Mucosa of stomach (tissue), 1 donor: ENCODE measurements around the gene CDC37L1.
"Not testable (repeated sequence)": the region's sequence is repeated elsewhere in the genome, so short reads cannot be mapped to it uniquely, and the experiment has no call there.

Experiments
- H3K27me3 ChIP-seq: one replicate; pipeline ENCODE4 v1.7.0; 2013; ENCODE audit warnings: mild to moderate bottlenecking, low read length; ENCODE audit not compliant: control insufficient read depth, insufficient read depth
- H3K36me3 ChIP-seq: one replicate; pipeline ENCODE4 v1.7.0; 2013; ENCODE audit warnings: low read length; ENCODE audit not compliant: control insufficient read depth, insufficient read depth
- H3K4me1 ChIP-seq: one replicate; pipeline ENCODE4 v1.7.0; 2013; ENCODE audit warnings: mild to moderate bottlenecking, low read length; ENCODE audit not compliant: control insufficient read depth, insufficient read depth
- H3K4me3 ChIP-seq: one replicate; pipeline ENCODE4 v1.7.0; 2013; ENCODE audit warnings: low read length
- H3K9ac ChIP-seq: one replicate; pipeline ENCODE4 v1.7.0; 2013; ENCODE audit warnings: mild to moderate bottlenecking, low read length, moderate library complexity
- H3K9me3 ChIP-seq: one replicate; pipeline ENCODE4 v1.7.0; 2013; ENCODE audit warnings: mild to moderate bottlenecking, low read length, moderate library complexity; ENCODE audit not compliant: control insufficient read depth
- donor health status: Pancreatic carcinoma.

The CDC37L1 gene

GRCh38 chr9:4743131-4743875, 63.9 kb downstream of the CDC37L1 start:
- H3K4me3 ChIP-seq = no peak overlapping the region

DNA sequence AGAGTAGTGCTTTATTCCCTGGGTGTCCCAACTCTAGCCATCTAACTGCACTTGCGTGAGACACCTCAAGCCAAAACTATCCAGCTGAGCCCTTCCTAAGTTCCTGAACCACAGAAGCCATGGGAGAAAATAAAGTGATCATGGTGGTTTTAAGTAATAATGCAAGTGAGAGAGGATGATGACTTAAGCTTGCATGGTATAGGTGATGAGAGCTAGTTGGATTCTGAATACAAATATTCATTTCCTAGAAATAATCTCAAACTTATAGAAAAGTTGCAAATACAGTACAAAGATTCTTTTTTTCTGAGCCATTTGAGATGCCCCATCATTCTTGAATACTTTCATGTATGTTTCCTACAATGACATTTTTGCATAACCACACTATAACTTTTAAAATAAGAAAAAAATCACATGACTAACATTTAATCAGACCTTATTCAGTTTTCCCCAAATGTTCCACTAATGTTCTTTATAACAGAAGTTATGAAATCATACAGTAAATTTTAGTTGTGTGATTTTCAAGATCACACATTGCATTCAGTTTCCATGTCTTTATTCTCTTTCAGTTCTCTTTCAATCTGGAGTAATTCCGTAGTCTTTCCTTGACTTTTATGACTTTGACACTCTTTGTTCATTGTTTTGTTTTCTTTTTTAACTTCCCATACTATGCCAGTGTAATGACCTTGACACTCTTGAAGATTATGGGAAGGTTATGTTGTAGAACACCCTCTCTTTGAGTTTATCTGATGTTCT, 67.1 kb downstream of the CDC37L1 start:
- no peaks in the 10 kb centered on the region for H3K36me3 ChIP-seq

More at GRCh38 chr9:4743131-4743875, 63.9 kb downstream of the CDC37L1 start:
- Histone ChIP-seq H3K4me1 (peaks cover 12% of the 10 kb centered on the region), H3K36me3 (no peaks in the 10 kb centered on the region), H3K27me3 (no peaks in the 10 kb centered on the region), H3K9me3 (no peaks in the 10 kb centered on the region), H3K9ac (no peak overlapping the region)

DNA sequence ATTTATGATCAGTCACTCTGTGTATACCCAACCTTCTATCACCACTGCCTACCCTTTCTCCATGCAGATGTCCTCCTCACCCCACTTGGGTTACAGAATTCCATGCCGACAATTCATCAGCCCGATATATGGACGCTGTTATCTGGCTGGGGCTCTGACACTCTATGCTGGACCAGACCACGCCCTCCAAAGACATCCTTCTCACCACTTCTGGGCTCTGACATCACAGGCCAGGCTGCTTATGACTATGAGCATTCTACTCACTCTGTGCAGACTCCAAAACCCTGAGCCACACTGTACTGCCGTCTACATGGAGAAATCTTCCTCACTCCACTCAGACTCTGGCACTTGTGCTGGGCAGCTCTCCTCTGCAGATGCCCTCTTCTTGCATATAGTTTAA, 69.2 kb downstream of the CDC37L1 start:
- no peaks in the 10 kb centered on the region for H3K9me3 ChIP-seq
- H3K4me3 ChIP-seq = no peak overlapping the region
- no peaks in the 10 kb centered on the region for H3K4me1 ChIP-seq
- H3K36me3 ChIP-seq = no peaks in the 10 kb centered on the region
- H3K27me3 ChIP-seq = no peaks in the 10 kb centered on the region
- H3K9ac ChIP-seq = no peak overlapping the region

More for the DNA sequence above, 67.1 kb downstream of the CDC37L1 start:
- Histone ChIP-seq H3K9me3 (no peaks in the 10 kb centered on the region), H3K27me3 (no peaks in the 10 kb centered on the region), H3K4me1 (peaks cover 6% of the 10 kb centered on the region), H3K9ac (no peak overlapping the region), H3K4me3 (no peak overlapping the region)

DNA sequence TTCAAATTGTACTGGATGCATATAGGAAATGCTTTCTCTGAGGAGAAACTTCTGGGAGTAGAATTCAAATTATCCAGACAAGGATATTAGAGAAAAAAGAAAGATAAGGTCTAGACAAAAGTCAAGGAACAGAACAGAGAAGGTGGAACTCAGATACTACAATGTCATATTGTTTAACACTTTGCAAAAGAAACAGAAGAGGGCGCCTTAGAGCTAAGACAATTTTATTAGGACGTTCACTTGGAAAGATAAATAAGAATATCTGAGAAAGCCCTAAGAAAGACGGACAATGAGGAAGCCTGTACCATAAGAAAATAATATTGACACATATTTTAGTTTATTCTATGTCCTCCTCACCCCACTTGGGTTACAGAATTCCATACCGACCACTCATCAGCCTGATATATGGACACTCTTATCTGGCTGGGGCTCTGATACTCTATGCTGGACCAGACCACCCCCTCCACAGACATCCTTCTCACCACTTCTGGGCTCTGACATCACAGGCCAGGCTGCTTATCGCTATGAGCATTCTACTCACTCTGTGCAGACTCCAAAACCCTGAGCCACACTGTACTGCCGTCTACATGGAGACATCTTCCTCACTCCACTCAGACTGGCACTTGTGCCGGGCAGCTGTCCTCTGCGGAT, 70.8 kb downstream of the CDC37L1 start:
- no peaks in the 10 kb centered on the region for H3K27me3 ChIP-seq
- H3K9ac ChIP-seq = no peak overlapping the region
- H3K4me1 ChIP-seq = no peaks in the 10 kb centered on the region
- no peaks in the 10 kb centered on the region for H3K36me3 ChIP-seq
- H3K9me3 ChIP-seq = no peaks in the 10 kb centered on the region
- no peak overlapping the region for H3K4me3 ChIP-seq

- not testable (repeated sequence) for H3K4me3 ChIP-seq, H3K9me3 ChIP-seq, H3K9ac ChIP-seq, H3K27me3 ChIP-seq, H3K4me1 ChIP-seq, H3K36me3 ChIP-seq
Measured at GRCh38 chr9:4754530-4754929, 75.2 kb downstream of the CDC37L1 start.

GRCh38 chr9:4755026-4755609, 75.7 kb downstream of the CDC37L1 start:
- no peak overlapping the region for H3K9ac ChIP-seq
- H3K36me3 ChIP-seq = no peaks in the 10 kb centered on the region
- H3K9me3 ChIP-seq = no peaks in the 10 kb centered on the region
- H3K4me1 ChIP-seq = no peaks in the 10 kb centered on the region
- no peaks in the 10 kb centered on the region for H3K27me3 ChIP-seq
- no peak overlapping the region for H3K4me3 ChIP-seq

- H3K4me1 ChIP-seq = no peaks in the 10 kb centered on the region
- H3K27me3 ChIP-seq = no peaks in the 10 kb centered on the region
- no peak overlapping the region for H3K9ac ChIP-seq
- no peak overlapping the region for H3K4me3 ChIP-seq
- H3K9me3 ChIP-seq = no peaks in the 10 kb centered on the region
- H3K36me3 ChIP-seq = no peaks in the 10 kb centered on the region
Measured at GRCh38 chr9:4756420-4756819, 77.1 kb downstream of the CDC37L1 start.
